ENCODE data around the gene DAPK1.

DNA sequence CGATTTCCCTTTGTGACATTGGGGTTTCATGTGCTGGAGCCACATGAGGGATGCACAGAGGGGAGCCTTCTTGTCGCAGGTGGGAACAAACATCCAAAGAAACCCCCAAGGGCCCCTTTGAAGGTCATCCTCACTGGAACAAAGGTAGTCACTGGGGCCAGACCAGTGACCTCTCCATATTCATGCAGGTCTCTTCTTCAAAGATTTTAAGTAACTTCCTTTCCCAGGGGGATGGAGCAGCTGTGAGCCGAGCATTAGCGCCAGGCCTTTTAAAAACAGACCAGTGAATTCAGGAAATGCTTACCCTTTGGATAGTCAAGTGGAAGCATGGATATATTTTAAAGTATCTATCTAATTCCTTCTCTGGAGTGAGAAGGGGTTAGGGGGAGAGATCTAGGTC, 33.0 kb downstream of the DAPK1 start:
- no peak for TF ChIP-seq EZH2 (IDR thresholded peaks at IDR 0.05; ENCODE audit: borderline replicate concordance, insufficient read depth, low read length, poor library complexity, severe bottlenecking)
- TF ChIP-seq SMC3 (conservative IDR thresholded peaks at IDR 0.05; ENCODE audit: poor library complexity) = no peak
- TF ChIP-seq CTCF (IDR thresholded peaks at IDR 0.05; ENCODE audit: poor library complexity, severe bottlenecking) = no peak
- TF ChIP-seq RAD21 (conservative IDR thresholded peaks at IDR 0.05) = no peak
- no peak for TF ChIP-seq EP300 (conservative IDR thresholded peaks at IDR 0.05; ENCODE audit: poor library complexity, severe bottlenecking)
- no peak for TF ChIP-seq REST (IDR thresholded peaks at IDR 0.05; ENCODE audit: borderline replicate concordance)
